ENCODE measurements around the gene EDIL3.

EDIL3 gene

GRCh38 chr5:84149094-84149493, 235.6 kb downstream of the EDIL3 start:
- no peak for DNase-seq

DNA sequence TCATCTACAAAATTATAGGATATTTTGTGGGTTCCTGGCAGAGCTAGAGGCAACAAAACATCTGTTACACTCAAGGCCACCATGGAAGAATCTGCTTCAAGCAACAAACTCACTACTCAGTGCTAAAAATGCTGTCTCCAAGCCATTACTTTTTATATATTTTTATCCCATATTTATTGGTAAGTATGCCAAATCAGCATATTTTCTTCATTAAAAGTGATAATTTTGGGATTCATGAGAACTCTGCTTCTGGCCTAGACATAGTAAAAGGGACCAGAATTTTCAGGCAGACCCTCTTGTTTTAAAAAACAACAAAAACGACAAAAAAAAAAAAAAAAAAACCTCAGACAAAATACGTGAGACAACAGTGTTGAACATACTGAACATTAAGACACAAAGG, 236.0 kb downstream of the EDIL3 start:
- no peak for DNase-seq

GRCh38 chr5:84137541-84137940, 247.1 kb downstream of the EDIL3 start:
- no peak for DNase-seq

- no peak for DNase-seq
Measured at GRCh38 chr5:84131372-84131771, 253.3 kb downstream of the EDIL3 start.

- DNase-seq: no peak
Measured at GRCh38 chr5:84130006-84130580, 254.6 kb downstream of the EDIL3 start.

GRCh38 chr5:84125216-84125615, 259.5 kb downstream of the EDIL3 start:
- DNase-seq: no peak

- no peak for DNase-seq
Measured at GRCh38 chr5:84119252-84119651, 265.4 kb downstream of the EDIL3 start.

- no peak for DNase-seq
Measured at GRCh38 chr5:84118551-84118950, 266.1 kb downstream of the EDIL3 start.

DNA sequence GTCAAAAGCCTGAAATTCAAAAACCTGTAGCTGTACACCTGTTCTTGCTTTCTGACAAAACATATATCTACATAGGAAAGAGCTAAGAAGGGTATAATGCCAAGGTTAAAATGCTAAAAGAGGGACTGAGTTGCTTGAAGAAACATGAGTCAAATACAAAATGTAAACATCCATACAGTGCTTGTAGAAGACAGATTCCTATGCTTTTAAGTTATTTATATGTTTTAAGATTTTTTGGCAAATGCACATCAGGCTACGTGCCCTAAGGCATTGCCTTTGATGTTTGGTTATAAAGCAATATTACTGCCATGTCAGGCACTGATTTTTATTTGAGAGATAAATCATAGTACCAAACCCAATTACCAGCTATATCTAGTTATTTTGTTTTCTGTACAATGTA, 269.0 kb downstream of the EDIL3 start:
- no peak for DNase-seq

- no peak for DNase-seq
Measured at GRCh38 chr5:84113246-84114105, 271.2 kb downstream of the EDIL3 start.

DNA sequence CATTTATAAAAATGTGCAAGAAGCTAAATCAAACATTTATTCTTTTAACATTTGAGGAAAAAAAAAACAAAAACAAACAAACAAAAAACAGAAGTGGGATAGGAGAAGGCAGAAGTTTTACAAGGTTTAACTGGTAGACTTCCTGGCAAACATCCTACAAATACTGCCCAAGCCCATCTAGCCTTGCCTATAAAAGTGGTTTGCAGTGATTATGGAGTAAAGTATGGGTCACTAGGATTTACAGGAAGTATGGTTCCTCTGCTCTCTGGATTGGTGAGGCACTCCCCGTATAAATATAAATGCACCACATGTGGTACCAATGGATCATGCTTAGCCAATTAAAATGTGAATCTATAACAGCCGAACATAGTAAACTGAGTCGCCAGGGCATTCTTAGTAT, 291.9 kb downstream of the EDIL3 start:
- DNase-seq: no peak

DNA sequence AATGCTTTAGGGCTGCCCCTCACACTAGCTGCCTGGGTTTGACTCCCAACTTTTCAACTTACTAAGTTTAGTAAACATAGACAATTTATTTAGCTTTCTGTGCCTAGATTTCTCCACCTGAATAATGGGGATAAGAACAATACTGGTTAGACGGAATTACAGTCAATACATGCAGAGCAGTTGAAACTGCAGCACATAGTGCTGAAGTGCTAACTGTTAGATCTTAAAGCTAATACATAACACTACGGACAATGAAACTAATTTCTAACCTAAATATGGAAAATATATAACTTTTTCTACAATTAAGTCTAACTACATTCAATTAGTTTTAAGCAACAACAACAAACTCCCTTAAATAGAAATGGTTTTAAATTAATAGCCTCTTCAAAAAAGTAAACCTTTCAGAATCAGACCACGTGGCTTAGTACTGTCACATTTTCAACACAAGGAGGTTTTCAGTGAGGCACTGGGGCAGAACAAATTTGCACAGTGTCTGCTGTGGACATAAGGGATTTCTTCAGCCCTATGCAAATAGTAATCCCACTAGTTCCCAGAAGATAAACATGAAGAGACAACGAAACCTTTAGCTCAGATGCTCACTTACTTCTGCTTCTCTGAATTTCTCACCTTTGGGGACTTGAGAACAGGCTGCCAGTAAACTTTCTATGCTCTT, 293.4 kb downstream of the EDIL3 start:
- no peak for DNase-seq

DNA sequence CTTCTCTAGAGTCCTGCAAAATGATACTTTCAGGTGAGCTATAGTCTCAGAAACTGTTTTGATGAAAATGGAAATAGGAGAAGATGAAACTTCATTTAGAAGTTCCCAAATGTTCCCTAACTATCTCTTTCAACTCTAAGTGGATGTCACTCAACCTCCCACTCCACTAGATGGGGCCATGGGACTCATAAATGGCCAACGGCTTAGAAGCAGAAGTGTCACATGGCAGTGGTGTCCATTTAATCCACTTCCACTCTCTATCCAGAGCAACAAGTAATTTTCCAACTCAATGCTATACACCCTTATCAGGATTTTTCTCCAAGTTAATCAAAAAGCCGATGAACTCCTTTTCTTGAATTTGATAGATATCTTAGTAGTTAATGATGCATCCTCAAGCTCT, 295.7 kb downstream of the EDIL3 start:
- no peak for DNase-seq

GRCh38 chr5:84086511-84086910, 298.2 kb downstream of the EDIL3 start:
- no peak for DNase-seq

DNA sequence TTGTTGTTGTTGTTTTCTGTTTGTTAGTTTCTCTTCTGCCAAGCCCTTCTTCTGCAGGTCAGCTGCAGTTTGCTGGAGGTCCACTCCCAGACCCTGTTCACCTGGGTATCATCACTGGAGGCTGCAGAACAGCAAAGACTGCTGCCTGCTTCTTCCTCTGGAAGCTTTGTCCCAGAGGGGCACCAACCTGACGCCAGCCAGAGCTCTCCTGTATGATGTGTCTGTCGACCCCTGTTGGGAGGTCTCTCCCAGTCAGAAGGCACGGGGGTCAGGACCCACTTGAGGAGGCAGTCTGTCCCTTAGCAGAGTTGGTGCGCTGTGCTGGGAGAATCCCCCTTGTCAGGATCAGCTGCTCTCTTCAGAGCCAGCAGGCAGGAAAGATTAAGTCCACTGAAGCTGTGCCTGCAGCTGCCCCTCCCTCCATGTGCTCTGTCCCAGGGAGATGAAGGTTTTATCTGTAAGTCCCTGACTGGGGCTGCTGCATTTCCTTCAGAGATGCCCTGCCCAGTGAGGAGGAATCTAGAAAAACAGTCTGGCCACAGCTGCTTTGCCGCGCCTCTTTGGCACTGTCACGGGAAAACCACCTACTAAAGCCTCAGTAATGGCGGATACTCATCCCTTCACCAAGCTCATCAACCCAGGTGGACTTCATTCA, 299.2 kb downstream of the EDIL3 start:
- DNase-seq: no peak

- no peak for DNase-seq
Measured at GRCh38 chr5:84080908-84081307, 303.8 kb downstream of the EDIL3 start.

DNA sequence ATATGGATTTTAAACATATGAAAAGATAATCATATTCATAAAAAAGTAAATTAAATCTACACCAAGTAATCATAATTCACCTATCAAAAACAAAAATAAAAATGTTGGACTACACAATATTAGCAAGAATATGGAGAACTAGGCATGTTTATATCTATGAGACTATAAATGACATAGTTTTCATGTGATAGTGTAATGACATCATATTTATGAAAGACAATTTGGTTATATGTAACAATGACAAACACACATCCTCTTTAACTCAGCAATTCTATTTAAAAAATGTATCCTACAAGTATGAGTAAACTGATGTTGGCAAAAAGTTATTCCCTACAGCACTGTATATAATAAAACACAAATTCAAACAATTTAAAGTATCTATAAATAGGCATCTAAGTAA, 312.3 kb downstream of the EDIL3 start:
- DNase-seq: no peak

DNA sequence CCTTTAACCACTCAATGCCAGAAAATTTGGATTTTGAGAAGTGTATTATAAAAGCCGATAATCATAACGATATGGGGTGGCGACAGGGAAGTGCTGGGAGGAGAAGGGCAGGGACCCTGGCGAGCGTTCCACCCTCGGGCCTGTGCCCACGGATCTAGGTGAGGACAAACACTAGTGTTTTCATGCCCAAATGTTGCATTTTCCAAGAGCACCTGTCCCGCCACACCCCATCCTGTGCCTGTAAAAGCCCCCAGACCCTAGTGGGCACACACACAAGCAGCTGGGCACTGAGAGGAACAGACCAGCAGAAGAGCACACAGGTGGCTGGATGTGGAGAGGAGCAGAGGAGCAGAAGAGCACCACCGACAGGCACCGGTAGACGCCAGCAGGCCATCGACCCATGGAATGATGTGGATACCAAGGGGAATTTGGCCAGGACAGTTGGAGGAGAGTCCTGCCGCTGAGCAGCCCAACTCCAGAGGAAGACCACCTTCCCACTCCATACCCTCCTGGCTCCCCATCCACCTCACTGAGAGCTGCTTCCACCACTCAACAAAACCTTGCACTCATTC, 315.0 kb downstream of the EDIL3 start:
- no peak for DNase-seq

- no peak for DNase-seq
Measured at GRCh38 chr5:84063041-84063440, 321.6 kb downstream of the EDIL3 start.

GRCh38 chr5:84059672-84060071, 325.0 kb downstream of the EDIL3 start:
- DNase-seq: no peak

- DNase-seq: no peak
Measured at GRCh38 chr5:84058561-84058960, 326.1 kb downstream of the EDIL3 start.

DNA sequence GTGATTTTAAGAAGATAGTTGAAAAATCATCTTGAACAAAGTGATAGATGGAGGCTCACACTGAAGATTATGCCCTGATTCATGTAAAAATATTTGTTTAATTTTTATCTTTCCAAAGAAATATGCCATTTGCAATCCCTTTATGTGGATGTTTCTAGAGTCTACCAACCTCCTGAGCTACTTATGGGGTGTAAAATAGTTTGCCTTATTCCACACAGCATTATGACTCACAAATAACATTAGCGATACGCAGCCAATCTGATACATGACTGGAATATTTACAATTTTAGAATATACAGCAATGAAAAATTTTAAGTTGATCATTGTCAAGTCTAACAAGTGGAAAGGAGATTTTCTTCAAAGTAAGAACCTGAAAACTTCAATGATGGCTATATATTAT, 327.5 kb downstream of the EDIL3 start:
- no peak for DNase-seq

DNA sequence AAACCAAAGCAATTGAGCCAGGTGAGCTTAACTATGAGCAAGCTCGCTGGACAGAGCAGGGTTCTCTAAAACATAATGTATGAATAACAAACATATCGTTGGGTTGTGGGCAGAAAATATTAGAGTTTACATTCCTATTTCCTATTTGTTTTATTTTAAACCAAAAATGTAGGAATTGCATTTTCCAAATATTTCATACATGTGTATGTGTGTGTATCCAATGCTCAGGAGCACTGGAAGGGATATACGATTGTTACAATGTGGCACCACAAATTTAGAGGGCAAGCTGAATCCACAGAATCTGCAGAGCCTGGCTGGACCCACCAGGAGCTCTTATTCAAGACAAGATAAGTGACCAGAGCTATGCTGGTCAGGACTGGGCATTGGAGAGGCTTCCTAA, 338.7 kb downstream of the EDIL3 start:
- no peak for DNase-seq

Data from CD4-positive, alpha-beta T cell treated with Interleukin-21 for 1 hour (primary cell).